SK-N-SH treated with all-trans-retinoic acid at 6 μM for 48 hours (cell line): ENCODE data around the gene THEMIS.

Experiments used
- BACH2 ChIP-seq: fragments of 250-450 bp; sonication (Bioruptor Pico); IDR thresholded peaks from 2 replicates; pipeline ENCODE4 v1.9.0; 2021; ENCODE audit warnings: mild to moderate bottlenecking, borderline replicate concordance
- GLIS3 ChIP-seq: fragments of 250-450 bp; sonication (Bioruptor Pico); IDR thresholded peaks from 2 replicates; pipeline ENCODE4 v1.5.0; 2020; ENCODE audit warnings: mild to moderate bottlenecking, moderate library complexity
- POU6F1 ChIP-seq: fragments of 250-450 bp; sonication (Bioruptor Pico); IDR thresholded peaks from 2 replicates; pipeline ENCODE4 v1.8.0; 2021; ENCODE audit warnings: low read depth, mild to moderate bottlenecking, moderate library complexity, borderline replicate concordance
- RARB ChIP-seq: fragments of 250-450 bp; sonication (Bioruptor Pico); IDR thresholded peaks from 2 replicates; pipeline ENCODE4 v1.8.0; 2021; ENCODE audit warnings: mild to moderate bottlenecking, moderate library complexity
- ZC3H10 ChIP-seq: fragments of 250-450 bp; sonication (Bioruptor Pico); IDR thresholded peaks from 2 replicates; pipeline ENCODE4 v1.5.1; 2021; ENCODE audit warnings: mild to moderate bottlenecking, moderate library complexity

- no peak for TF ChIP-seq ZC3H10 (CRISPR knock-in tag)
- TF ChIP-seq GLIS3 (CRISPR knock-in tag) = no peak
- no peak for TF ChIP-seq RARB
- TF ChIP-seq POU6F1 (CRISPR knock-in tag) = no peak
- TF ChIP-seq BACH2 = no peak
These were observed 57.3 kb downstream of the THEMIS start for GRCh38 chr6:127843582-127843981.
